CD4-positive, alpha-beta T cell treated with Interleukin-17A for 4 hours (primary cell): Measurements from ENCODE around the gene NEK7.
"Not testable (repeated sequence)": the region's sequence is repeated elsewhere in the genome, so short reads cannot be mapped to it uniquely, and the experiment has no call there.

Source experiments
- DNase-seq: peaks from one replicate; pipeline ENCODE4 v3.0.0-alpha.2; 2020; ENCODE audit warnings: mixed read lengths

The NEK7 gene

DNA sequence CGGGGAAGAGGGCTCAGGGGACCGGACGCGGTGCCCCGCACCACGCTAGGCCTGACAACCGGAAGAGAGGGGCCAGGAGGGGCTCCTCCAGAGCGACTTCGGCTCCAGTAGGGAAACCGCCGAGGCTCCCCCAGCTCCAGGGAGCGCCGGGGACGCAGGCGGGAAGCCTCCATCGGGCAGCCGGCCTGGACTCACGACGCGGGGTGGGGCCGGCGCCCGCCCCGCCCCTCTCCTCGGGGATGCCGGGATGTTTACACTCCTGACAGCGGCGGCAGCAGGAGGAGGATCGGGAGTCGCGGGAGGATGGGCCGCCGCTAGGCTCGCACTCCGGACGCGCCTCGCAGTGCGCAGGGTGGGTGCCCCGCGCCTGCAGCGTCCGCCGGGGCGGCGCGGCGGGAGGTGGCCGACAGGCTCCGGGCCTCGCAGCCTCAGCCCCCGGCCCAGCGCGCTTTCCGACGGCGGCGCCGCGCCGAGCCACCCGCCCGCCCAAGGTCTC, at the start of gene NEK7:
Gene NEK7 (plus strand): TSS at position 254 of the 496 bp plus-strand sequence. CDS start 75,583 bp downstream, outside the sequence.
- peak; percentile 66 for DNase-seq

DNA sequence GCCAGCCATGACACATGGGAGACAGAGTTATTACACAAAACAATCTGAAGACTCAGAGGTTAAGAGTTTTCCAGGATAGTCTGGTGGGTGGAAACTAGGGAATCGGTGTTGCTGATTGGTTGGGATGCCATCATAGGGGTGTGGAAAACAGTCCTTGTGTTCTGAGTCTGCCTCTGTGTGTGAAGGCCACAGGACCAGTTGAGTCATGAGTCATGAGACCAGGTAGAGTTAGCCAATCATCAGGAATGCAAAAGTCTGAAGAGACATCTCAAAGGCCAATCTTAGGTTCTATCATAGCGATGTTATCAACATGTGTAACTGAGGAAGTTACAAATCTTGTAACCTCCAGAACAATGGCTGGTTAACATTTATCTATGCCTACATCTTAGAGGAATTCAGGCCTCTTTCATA, 49.7 kb upstream of the NEK7 start:
- no peak for DNase-seq

DNA sequence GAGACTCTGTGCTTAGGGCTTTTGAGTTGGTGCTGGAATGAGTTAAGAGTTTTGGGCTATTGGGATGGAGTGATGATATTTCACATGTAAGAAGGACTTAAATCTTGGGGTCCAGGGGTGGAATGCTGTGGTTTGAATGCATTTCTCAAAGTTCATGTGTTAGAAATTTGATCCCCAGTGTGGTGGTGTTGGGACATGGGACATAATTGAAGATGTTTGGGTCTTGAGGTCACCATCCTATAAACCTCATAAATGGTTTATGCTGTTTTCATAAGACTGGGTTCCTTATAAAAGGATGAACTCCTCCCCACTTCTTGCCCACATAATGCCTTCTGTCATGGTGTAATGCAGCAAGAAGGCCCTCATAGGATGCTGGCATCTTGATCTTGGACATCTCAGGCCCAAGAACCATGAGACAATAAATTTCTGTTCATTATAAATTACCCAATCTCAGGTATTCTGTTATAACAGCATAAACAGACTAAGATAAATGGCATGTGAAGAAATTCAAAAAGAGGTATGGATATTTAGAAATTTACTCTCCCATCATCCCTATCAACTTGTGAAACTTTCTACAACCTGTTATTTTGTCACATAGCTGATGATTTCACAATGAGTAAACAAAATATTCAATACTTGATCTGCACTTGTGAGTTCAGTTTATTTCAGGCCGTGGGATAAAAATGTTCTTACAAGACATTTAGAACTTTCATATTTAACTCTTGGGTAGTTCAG, 48.0 kb upstream of the NEK7 start:
- DNase-seq: no peak

DNA sequence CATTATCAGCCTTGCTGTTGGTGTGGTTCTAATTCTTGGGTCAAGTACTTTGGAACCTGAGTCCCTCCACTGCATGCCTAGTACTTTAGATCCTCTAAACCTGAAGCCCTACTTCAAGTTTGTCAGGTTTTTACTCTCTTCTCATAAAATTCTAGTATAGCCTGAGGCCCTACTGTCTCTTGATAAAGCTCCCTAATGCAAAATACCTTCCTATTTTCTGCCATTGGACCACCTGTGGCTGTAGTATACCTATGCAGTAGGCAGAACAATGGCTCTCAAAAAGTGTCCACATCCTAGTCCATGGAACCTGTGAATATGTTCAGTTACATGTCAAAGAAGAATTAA, 47.5 kb upstream of the NEK7 start:
- no peak for DNase-seq

DNA sequence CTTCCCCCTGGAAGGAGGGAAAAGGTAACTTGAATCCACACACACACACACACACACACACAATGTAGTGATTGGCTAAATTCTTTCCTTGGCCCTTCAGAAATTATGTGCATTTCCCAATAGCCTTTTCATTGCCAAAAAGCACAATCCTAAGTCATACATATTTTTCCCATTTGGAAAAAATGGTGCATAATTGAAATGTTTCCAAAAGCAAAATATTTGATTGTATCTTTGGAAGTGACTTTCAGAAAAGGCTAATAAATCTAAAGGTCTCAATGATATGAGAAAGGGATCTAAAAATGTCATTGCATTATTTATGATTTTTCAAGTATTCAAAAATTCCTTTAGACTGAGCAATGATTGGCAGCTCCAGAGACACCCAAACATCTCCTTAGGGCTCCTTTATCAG, 43.5 kb upstream of the NEK7 start:
- DNase-seq: no peak

DNA sequence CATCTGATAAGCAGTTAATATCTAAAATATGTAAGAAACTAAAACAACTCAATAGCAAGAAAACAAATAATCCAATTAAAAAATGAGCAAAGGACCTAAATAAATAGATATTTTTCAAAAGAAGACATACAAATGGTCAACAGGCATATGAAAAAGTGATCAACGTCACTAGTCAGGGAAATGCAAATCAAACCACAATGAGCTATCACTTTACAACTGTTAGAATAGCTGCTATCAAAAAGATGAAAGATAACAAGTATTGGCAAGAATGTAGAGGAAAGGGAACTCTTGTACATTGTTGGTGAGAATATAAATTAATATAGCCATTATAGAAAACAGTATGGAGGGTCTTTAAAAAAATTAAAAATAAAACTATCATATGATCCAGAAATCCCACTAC, 40.7 kb upstream of the NEK7 start:
- DNase-seq: no peak

DNA sequence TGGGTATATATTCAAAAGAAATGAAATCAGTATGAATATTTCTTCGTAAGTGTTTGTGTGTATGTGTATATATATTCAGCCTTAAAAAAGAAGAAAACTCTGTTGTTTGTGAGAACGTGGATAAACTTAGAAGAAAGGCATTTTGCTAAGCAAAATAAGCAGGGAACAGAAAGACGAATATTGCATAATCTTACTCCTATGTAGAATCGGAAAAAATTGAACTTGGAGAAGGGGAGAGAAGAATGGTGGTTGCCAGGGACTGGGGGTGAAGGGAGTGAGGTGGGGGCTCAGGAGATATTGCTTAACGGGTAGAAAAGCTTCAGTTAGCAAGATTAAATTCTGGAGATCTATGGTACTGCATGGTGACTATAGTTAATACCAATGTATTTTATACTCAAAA, 40.3 kb upstream of the NEK7 start:
- no peak for DNase-seq

DNA sequence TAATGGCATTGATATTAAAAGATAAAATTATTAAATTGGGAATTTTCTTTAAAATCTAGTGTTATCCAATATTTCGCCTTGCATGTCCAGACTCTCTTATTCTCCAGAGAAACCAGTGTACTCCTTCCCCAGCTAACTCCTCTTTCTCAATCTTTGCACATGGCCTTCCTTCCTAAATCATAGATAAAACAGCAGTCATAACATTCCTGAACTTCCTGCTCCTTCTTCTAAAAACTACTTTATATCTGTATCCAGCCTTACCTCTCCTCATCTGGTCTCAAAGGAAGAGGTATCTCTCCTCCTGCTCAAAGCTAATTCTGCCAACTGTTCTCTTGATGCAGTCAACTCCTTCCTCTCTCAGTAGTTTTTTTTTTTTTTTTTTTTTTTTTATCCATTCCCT, 39.5 kb upstream of the NEK7 start:
- no peak for DNase-seq

DNA sequence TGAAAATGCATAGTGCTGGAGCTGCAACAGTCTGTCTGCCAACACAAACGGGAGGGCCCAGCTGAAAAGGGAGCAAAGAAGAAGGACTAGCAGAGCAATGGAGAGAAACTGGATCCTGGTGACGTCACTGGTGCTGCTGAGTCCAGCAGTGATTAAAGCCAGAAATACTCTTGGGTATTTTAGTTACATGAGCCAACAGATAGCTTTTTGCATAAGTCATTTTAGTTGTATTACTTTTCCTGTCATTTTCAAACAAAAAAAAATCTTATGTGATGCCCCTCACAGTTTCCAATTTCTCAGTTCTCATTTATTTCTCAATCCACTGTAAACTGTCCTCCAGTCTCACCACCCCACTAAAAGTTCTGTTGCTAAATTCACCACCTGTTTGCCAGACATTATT, 38.7 kb upstream of the NEK7 start:
- DNase-seq: no peak

DNA sequence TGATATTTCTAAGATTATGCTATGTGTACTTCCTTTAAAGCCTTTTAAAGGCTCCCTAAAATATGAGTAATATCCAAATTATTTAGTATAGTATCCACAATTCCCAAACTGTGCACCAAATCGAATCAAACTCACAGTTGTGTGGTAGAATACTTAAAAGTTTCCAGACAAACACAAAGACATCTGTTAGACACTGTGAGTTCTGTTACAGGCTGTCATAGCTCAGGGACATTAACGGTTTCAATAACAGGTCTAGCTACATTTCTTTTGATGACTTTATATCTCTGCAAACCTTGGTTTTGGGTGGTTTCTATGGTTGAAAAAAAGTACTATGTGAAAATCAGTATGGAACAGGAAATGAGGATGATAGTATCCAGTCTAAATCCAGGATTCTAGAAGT, 36.9 kb upstream of the NEK7 start:
- no peak for DNase-seq

DNA sequence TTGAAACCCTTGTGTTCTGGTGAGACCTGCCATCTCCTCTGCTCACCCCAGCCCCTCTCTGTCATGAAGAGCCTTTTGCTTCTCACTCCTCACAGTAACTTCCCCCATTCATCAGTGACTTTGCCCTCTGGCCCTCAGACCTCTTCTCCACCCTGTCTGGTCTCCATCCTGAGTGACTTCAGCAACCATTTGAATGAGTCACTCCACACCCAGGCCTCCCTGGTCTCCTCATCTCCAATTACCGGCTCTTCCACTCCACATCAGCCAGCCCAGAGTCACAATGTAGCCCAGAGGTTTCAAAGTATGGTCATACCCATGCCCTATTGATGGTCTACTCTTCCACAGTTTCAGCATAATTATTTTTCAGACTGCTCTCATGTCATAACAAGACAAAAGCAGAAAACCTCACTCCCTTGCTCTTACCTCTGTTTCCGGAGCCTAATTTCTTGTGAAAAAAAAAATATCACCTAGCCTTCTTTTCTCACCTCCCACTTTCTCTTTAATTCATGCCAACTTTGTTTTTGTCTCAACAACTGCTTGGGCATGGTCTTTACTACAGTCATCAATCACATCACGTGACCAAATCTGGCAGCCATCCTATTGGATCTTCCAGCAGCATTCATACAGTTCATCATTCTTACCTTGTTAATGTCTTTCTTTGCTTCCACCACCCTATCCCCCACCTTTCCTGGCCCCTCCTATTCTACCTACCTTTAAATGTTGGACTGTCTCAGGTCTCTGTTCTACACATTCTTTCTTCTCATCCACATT, 35.6 kb upstream of the NEK7 start:
- no peak for DNase-seq

DNA sequence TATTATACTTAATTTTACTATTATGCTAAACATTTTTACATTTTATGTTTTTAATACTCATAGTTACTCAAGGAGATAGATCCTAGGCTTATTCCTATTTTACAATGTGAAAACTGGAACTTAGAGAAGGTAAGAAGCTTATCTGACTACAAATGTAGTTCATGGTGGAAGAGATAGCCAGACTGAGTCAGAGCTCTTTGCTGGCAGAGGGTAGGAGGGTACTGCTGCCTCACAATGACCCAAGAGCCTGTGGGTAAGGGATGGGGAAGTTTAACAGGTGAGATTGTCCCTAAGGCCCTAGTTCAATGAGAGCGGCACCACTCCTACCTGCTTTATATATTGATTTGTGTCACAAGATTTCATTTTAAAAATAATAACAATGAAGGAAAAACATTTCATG, 34.1 kb upstream of the NEK7 start:
- DNase-seq: no peak

DNA sequence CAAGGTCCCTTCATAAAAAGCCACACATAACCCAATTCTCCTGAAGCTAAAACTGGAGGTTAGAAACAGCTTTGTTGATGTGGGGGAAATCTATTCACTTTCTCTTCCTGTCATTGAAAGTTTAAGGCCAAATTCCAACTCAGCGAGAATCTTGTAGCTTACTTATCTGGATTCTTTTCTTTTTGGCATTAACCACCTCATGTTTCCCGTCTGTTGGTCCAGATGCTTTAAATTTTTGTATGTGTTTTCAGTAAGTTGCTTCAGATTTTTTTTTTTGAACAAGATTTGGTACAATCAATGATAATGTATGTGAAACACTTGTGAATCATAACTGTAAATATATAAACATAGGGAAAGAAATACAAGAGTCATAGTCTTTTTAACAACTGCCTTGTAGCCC, 33.7 kb upstream of the NEK7 start:
- DNase-seq: no peak

DNA sequence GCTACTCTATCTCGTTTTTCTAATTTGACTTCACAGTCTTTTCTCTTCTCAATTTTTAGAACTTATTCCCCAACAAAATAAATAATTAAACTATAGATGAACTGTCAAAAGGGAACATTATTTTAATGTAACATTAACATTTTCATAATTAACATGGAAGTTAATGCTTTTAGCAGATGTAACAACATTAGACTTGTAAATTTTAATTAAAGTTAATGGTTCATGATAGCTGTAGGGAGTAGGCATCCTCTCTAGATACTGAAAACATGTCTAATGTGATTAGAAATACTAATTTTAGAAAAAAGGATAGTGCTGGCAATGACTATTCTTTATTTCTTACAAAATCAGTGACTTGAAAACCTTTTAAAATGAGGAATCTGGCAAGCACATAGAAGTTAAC, 32.1 kb upstream of the NEK7 start:
- no peak for DNase-seq

DNA sequence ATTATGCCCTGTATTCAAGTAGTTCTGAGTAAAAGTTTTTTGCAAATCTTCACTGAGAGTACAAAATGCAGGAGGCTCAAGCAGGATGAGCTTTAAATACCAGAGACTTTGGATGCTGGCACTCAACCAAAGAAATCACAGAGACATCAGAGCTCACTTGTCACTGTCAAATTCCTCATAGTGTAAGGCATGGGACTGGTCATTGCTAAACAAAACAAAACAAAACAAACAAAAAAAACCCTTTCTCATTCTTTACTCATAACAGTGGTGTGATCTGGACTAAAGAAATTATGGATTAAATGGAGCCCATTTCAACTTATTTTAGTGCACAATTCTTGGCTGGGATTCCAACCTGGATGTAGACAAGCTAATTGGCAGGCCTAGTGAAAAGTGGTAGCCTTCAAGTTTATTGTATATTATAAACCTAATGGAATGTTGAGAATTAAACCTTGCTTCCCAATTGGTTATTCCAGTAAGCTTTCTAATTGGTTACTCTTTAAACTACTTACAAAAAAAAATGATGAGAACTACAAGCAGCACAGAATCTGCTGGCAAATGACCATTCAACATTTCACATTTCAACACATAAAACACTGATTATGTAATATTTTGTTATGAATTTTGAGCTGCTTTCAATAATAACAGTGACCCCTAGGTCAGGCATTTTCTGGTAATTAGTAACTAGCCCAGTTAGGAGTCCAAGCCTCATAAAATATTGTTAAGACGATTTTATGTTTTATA, 30.6 kb upstream of the NEK7 start:
- DNase-seq: no peak

DNA sequence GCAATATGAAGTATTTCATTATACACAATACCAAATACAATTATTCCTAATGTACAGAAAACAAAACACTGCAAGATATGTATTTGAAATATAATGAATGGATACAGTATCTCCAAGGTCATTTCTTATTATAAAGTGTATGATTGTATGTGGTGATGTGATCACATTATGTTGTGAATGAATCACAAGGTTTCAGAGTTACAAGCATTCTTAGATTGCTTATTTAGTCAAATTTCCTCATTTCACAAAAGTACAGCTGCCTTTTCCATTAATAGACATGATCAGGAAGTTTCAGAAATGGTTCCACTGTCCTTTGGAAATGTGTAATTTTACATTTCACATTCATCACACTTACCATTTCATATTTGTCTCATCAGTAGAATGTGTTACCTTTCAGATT, 28.3 kb upstream of the NEK7 start:
- DNase-seq: no peak

DNA sequence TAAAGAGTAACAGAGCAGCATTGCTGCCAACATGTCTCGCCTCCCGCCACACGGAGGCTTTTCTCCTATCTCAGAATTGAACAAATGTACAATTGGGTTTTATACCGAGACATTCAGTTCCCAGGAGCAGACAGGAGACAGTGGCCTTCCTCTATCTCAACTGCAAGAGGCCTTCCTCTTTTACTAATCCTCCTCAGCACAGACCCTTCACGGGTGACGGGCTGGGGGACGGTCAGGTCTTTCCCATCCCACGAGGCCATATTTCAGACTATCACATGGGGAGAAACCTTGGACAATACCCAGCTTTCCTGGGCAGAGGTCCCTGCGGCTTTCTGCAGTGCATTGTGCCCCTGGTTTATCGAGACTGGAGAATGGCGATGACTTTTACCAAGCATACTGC, 26.7 kb upstream of the NEK7 start:
- not testable (repeated sequence) for DNase-seq

DNA sequence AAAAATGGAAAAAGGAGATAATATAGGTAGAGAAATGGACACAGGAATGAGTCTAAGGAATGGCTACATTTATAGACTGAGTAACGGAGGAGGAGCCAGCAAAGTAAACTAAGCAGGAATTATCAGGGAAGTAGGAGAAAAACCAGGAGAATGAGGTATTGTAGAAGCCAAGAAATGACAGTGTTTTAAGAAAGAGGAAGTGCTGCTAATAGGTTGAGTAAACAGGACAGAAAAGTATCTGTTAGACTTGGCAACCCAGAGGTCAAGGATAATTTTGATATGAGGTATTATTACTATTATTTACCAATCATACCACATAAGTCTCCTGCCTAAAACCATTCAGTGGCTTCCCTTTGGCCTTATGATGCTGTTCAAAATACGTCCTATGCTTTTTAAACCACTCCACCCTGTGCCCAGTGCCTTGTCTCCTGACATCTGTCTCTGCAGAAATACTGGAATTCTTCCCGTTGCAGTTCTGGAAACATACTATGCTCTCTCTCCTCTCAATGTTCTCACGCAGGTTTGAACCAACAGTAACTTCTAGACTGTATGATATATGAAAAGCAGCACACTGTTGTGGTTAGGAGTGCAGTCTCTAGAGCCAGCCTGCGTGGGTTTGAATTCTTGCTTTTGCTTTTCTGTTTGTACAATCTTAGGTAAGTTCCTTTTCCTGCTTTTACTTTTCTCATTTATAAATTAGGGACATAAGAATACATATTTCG, 24.6 kb upstream of the NEK7 start:
- DNase-seq: no peak

DNA sequence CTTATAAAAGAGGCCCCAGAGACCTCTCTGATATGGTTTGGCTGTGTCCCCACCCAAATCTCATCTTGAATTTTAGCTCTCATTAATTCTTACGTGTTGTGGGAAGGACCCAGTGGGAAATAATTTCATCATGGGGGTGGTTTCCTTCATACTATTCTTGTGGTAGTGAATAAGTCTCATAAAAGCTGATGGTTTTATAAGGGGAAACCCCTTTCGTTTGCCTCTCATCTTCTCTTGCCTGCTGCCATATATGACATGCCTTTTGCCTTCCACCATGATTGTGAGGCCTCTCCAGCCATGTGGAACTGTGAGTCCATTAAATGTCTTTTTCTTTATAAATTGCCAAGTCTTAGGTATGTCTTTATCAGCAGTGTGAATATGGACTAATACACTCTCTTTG, 22.5 kb upstream of the NEK7 start:
- no peak for DNase-seq

DNA sequence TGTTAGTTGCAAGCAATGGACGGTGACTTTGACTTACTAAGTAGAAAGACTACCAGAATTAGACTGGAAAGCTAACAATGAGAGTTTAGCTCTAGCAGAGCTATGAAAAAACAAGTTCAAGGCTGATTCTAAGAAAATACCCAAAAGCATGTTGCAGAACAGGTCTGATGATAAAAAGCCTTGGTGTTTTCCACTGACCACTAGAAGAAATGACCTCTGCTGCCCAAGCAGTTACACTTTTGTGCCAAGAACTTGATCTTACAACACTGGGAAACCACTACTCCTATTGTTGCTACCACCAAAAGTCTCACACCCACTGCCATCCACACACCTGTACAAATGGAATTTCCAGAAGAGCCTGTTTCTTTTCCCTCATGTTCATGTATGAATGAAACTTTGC, 21.4 kb upstream of the NEK7 start:
- DNase-seq: no peak

DNA sequence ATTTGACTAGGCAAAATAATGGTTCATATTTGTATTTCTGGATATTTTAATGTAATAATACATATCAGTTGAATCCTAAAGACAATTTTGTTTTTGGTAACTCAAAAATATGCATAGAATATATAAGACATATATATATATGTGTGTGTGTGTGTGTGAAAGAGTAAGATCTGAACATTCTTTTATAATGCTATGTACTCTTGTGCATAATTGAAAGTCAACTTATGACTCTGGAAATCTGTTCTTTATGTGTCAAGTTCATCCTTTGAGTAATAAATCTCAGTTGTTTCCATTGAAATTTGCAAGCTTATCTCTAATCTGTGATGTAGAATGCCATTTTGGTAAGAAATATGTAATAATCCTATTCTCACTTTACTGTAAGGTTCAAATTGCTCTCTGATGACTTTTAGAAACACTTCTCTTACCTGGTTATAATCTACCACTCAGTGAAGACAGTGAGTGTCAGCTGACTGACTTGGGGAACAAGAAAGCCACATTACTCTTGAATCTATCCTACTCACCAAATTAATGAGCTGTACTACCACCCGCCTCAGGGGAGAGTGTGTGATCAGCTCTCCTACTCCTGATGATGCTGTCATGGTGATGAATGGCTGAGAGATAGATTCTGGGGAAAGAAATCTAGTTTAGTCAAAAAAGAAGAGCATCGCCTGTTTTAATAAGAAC, 15.0 kb upstream of the NEK7 start:
- DNase-seq: no peak

DNA sequence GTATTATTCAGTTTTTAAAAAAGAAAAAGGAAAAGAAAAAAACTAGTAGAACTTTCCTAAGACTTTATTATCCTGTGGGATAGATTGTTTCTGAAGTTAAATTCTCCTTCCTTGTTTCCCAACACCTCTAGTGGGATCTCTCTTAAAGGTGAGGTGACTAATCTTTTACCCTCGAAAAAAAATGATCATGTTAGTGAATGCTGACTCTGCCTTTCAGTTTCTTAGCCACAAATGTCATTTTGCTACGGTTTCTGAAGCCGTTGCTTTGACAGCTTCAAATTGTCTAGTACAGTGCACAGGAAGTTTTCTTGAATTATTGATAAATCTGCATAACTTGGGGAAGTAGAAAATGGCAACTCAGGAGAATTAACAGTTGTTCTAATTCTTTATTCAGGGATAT, 13.0 kb upstream of the NEK7 start:
- no peak for DNase-seq

DNA sequence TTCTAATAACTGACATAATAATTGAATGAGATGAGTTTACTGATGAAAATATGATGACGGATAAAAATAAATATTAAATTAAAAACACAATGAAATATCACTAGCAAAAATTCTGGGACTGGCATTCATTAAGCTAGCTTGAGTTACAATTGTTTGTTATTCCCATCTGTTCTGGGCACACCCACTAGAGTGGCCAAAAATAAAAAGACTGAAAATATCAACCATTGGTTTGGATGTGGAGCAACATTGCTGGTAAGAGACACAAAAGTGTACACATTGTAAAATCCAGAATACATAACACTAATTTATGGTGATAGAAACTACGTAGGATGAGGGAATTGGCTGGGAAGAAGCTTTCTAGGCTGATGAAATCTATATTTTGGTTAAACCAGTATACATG, 9.6 kb upstream of the NEK7 start:
- no peak for DNase-seq
